NT2/D1 (cell line): ENCODE measurements around the gene ZBTB8OS.

Experiments
- SUZ12 ChIP-seq: IDR thresholded peaks from 2 replicates; pipeline ENCODE4 v1.6.1; 2011; ENCODE audit not compliant: insufficient read length, insufficient read depth; ENCODE audit errors: extremely low read depth
- YY1 ChIP-seq: IDR thresholded peaks from 2 replicates; pipeline ENCODE4 v1.6.1; 2011; ENCODE audit not compliant: insufficient read length, insufficient read depth
- ZNF274 ChIP-seq: IDR thresholded peaks from 2 replicates; pipeline ENCODE4 v1.6.1; 2011; ENCODE audit warnings: mild to moderate bottlenecking, low read depth, low read length

GRCh38 chr1:32609180-32609579 is 41.2 kb downstream of the ZBTB8OS start:
- TF ChIP-seq ZNF274 (no peak), YY1 (no peak), SUZ12 (no peak)
